Skeletal muscle tissue (tissue), 4 donors: ENCODE measurements around the gene DCLK3. TPM values are rescaled to one million over a fixed set of nuclear protein-coding genes. Genes with fewer than 3 reads are reported as not detected.

Experiments used
- H3K27ac ChIP-seq: one replicate; pipeline ENCODE4 v1.7.0; 2013; ENCODE audit warnings: mild to moderate bottlenecking, low read depth, low read length, inconsistent platforms
- H3K27me3 ChIP-seq, 3 donors: one replicate each; pipeline ENCODE4 v1.7.0; 2013; ENCODE audit warnings: low read length in 3 of 3; ENCODE audit not compliant: control insufficient read depth in 3 of 3, insufficient read depth in 3 of 3
- H3K36me3 ChIP-seq, 3 donors: one replicate each; pipeline ENCODE4 v1.7.0; 2013; ENCODE audit warnings: low read length in 3 of 3; ENCODE audit not compliant: control insufficient read depth in 3 of 3, insufficient read depth in 3 of 3
- H3K4me1 ChIP-seq, 3 donors: one replicate each; pipeline ENCODE4 v1.7.0; 2013; ENCODE audit warnings: low read length in 3 of 3, mild to moderate bottlenecking in 3 of 3; ENCODE audit not compliant: control insufficient read depth in 3 of 3, insufficient read depth in 3 of 3
- H3K4me3 ChIP-seq, 3 donors: one replicate each; pipeline ENCODE4 v1.7.0; 2013; ENCODE audit warnings: low read length in 3 of 3
- H3K9ac ChIP-seq, 3 donors: one replicate each; pipeline ENCODE4 v1.7.0; 2013; ENCODE audit warnings: low read length in 3 of 3, mild to moderate bottlenecking in 3 of 3, moderate library complexity in 2 of 3, low read depth in 1 of 3
- H3K9me3 ChIP-seq, 3 donors: one replicate each; pipeline ENCODE4 v1.7.0; 2013; ENCODE audit warnings: low read length in 3 of 3; ENCODE audit not compliant: control insufficient read depth in 3 of 3
- total RNA-seq: library from RNA; depleted of rRNA; stranded (reverse); fragments of >200 nt; gene quantifications from one replicate; pipeline ENCODE4 v1.2.3, GENCODE V29; 2014
- donor health status: Osteomylitis.

DCLK3 gene, protein sequence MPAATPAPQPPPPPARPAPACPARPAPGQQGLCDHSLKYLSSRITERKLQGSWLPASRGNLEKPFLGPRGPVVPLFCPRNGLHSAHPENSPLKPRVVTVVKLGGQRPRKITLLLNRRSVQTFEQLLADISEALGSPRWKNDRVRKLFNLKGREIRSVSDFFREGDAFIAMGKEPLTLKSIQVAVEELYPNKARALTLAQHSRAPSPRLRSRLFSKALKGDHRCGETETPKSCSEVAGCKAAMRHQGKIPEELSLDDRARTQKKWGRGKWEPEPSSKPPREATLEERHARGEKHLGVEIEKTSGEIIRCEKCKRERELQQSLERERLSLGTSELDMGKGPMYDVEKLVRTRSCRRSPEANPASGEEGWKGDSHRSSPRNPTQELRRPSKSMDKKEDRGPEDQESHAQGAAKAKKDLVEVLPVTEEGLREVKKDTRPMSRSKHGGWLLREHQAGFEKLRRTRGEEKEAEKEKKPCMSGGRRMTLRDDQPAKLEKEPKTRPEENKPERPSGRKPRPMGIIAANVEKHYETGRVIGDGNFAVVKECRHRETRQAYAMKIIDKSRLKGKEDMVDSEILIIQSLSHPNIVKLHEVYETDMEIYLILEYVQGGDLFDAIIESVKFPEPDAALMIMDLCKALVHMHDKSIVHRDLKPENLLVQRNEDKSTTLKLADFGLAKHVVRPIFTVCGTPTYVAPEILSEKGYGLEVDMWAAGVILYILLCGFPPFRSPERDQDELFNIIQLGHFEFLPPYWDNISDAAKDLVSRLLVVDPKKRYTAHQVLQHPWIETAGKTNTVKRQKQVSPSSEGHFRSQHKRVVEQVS
- 2.6 TPM for total RNA-seq

DNA sequence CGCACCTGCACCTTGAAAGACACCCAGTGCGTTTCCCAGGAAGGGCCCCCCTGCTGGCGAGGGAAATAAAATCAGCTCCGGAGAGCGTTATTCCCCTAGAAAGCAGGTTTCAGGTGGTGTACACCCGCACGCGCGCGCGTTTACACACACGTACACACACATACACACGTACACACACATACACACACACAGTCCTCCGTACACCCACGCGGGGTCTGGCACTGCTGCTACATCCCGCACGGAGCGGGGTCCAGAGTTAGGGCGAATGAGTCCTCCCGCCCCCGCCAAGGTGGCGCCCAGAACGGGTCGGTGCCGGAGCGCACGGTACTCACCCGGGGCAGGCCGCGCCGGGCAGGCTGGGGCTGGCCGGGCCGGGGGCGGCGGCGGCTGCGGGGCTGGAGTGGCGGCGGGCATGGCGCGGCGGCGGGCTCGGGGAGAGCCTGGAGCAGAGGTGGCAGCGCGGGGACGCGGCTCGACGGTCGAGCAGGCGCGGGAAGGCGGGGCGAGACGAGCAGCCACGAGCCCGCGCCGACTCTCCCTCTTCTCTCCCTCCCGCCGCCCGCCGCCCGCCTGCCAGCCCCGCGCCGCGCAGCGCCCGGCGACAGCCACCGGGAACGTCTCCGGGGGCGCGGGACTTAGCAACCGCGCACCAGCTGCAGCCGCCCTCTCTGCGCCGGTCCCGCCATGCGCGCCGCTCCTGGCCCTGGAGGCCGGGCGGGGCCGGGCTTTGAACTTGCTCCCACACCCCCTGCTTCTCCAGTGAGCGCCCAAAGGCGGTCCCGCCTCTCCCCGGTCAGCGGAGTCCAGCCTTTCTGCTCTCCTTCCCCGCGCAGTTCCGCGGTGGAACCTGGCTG is at the start of gene DCLK3:
Gene DCLK3, minus strand, starts transcription at position 704 of the 854 bp plus-strand sequence. Its CDS starts 290 bp downstream, at position 414.
- peaks cover 20 to 25% (median 22%) of the 10 kb centered on the region in 3 donors for H3K27me3 ChIP-seq
- no peaks in the 10 kb centered on the region for H3K9me3 ChIP-seq
- no peak within 1 kb of the TSS for H3K27ac ChIP-seq

DNA sequence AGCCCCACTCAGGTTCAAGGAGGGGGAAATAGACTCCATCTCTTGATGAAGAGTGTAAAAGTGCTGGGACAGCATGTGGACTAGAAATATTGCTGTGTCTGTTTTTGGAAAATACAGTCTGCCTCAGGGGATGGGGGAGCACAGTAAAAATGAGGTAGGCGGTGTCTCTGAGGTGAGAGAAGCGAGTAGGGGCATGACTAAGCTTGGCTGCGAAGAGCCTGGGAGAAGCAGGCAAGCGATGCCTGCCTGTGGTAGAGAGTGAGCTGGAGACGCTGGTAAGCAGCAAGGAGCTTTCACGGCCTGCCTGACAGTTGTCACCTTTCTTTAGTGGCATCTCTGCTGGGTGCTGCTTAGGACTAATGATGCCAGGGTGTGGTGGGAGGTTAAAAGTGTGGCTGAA is 49.0 kb upstream of the DCLK3 start:
- no peak overlapping the region for H3K9ac ChIP-seq
- no peak overlapping the region for H3K27ac ChIP-seq
- H3K4me1 ChIP-seq = no peaks in the 10 kb centered on the region
- no peak overlapping the region for H3K4me3 ChIP-seq
- H3K9me3 ChIP-seq = peaks cover 0 to 2% (median 0%) of the 10 kb centered on the region in 3 donors
- H3K27me3 ChIP-seq = no peaks in the 10 kb centered on the region
- H3K36me3 ChIP-seq = no peaks in the 10 kb centered on the region

More for the DNA sequence above, at the start of gene DCLK3:
- Histone ChIP-seq H3K9ac (peak within 1 kb of the TSS in 1 of 3 donors; percentile 45), H3K36me3 (no peaks in the 10 kb centered on the region), H3K4me1 (no peaks in the 10 kb centered on the region), H3K4me3 (peak within 1 kb of the TSS; percentile 31 to 60 (median 40))

DNA sequence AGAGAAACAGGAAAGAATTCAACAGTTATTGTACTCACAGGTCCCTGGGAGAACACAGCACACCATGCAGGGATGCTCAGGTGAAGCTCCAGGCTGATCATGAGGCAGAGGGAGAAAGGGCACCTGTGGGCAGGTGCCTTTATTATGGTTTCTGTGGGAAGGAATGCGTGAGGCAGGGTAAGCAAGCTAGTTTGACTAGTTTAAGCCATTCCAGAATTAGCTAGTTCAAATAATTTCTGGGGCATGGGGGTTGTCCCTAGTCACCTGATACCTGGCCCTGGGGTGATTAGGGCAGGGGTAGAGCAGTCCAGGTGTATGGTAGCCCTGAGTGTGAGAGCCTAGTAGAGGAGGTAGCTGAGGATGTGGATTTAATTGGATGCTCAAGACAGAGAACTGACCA is 47.9 kb upstream of the DCLK3 start:
- Histone ChIP-seq H3K4me3 (no peak overlapping the region), H3K27me3 (no peaks in the 10 kb centered on the region), H3K27ac (no peak overlapping the region), H3K9me3 (peaks cover 0 to 2% (median 0%) of the 10 kb centered on the region in 3 donors), H3K4me1 (no peaks in the 10 kb centered on the region), H3K36me3 (no peaks in the 10 kb centered on the region), H3K9ac (no peak overlapping the region)

DNA sequence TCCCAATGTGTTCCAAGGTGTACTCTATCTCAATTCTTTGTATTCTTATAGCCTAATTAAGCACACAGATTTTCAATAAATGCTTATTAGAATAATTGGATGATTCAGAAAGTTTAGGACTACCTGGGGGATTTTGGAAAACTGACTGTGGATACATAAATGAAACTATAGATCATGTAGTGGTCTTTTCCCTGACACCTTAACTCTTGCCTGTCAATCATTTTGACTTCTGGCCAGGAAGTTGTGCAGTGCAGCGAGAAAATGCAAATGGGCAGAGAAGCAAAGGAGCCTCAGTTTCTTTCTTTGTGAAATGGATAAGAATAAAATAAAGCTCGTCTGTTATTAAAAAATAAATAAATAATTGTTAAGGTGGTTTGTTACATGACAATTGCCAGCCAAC is 47.4 kb upstream of the DCLK3 start:
- Histone ChIP-seq H3K9ac (no peak overlapping the region), H3K27ac (no peak overlapping the region), H3K36me3 (no peaks in the 10 kb centered on the region), H3K9me3 (peaks cover 0 to 2% (median 0%) of the 10 kb centered on the region in 3 donors), H3K4me1 (no peaks in the 10 kb centered on the region), H3K4me3 (no peak overlapping the region), H3K27me3 (no peaks in the 10 kb centered on the region)

DNA sequence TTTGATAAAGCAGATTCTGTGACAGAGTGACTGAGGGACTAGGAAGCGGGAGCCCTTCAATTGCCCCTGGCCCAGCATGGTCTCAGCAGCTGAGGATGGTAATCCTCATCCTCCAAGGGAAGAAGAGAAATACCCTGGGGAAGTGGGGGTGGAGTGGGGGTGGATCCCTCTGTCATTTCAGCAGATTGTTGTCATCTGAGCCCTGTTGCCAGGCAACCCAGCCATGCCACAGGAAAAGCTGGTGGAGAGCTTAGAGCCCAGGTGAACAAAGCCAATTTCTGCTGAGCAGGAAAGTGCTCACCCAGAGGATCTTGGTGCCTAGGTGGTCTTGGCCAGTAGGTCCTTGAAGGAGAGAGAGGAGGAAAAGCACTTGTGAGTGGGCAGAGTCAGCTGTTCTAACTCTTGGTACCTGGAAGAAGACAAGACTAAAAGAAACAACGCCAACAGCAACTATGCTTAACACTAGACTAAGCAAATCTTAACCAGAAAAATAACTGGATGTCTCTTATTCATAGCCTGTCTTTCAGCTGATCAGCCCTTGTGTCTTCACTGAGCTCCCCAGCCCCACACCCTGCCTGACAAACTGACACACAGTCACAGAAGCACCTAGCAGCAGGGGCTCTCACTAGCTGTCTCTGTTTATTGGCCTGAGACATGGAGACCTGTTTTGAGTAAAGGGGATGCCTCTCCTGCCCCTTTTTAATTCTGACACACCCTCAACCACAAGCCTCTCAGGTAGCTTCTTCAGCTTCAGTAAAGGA is 40.1 kb upstream of the DCLK3 start:
- H3K9ac ChIP-seq = no peak overlapping the region
- no peaks in the 10 kb centered on the region for H3K36me3 ChIP-seq
- H3K27ac ChIP-seq = no peak overlapping the region
- peaks cover 0 to 3% (median 0%) of the 10 kb centered on the region in 3 donors for H3K9me3 ChIP-seq
- H3K4me3 ChIP-seq = no peak overlapping the region
- peaks cover 0 to 2% (median 0%) of the 10 kb centered on the region in 3 donors for H3K27me3 ChIP-seq
- H3K4me1 ChIP-seq = no peaks in the 10 kb centered on the region

DNA sequence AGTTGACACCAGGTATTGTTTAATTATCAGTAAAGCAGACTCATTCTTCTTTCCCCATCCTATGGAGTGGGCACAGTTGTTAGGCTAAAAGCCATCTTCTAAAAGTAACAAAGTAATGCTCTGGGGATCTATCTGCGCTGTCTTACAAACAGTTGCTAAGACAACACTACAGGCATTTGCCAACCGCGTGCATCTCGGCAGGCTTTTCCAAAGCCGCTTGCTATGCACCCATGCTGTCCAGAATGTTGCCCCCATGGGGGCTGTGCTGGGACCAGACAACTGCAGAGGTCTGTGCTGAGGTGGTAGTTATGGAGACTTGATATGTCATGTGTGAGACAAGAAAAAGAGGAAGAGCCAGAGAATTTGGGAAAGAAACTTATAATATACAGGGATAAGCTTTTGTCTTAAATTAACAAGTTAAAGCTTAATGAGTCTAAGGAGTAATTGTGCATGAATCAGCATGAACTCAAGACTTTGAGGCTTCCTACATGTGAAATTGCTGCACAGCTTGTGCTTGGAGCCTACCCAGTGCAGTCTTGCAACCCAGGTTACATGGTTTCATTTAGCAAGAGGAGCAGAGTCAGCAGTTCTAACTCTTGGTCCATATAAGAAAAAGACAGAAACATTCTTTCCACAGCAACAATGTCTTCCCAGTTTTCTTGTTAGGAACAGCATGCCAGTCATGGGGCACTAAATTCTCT is 38.9 kb upstream of the DCLK3 start:
- Histone ChIP-seq H3K36me3 (no peaks in the 10 kb centered on the region), H3K9me3 (peaks cover 0 to 3% (median 0%) of the 10 kb centered on the region in 3 donors)

DNA sequence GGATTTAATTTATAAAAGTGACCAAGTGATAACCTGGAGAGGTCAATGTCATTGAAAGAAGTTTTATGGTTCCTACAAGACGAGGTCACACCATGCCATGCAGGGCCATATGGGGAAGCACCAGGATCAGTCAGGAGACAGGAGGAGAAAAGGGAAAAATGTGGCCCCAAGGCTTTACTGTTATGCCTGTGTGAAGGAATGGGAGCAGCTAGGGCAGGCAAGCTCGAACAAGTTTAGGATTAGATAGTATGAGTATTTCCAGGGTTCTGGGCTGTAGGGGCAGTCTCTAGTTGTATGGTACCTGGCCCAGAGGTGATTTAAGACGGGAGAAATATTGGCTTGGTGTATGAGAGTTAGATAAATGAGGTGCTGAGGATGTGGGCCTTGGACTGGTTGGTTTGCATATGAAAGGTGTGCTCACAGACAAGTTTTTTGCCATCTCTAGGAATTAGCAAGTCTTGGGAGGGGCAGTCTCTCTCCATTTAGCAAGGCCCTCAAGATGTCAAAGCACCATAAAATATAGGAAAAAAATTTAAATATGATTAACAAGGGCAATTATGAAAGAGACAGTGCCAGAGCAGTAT is 36.3 kb upstream of the DCLK3 start:
- Histone ChIP-seq H3K9ac (no peak overlapping the region), H3K36me3 (no peaks in the 10 kb centered on the region), H3K27ac (no peak overlapping the region), H3K9me3 (peaks cover 0 to 3% (median 0%) of the 10 kb centered on the region in 3 donors), H3K4me1 (no peaks in the 10 kb centered on the region), H3K27me3 (peaks cover 0 to 2% (median 0%) of the 10 kb centered on the region in 3 donors), H3K4me3 (no peak overlapping the region)

More for the DNA sequence above, 38.9 kb upstream of the DCLK3 start:
- Histone ChIP-seq H3K4me3 (no peak overlapping the region), H3K9ac (no peak overlapping the region), H3K4me1 (no peaks in the 10 kb centered on the region), H3K27ac (no peak overlapping the region), H3K27me3 (peaks cover 0 to 2% (median 0%) of the 10 kb centered on the region in 3 donors)

DNA sequence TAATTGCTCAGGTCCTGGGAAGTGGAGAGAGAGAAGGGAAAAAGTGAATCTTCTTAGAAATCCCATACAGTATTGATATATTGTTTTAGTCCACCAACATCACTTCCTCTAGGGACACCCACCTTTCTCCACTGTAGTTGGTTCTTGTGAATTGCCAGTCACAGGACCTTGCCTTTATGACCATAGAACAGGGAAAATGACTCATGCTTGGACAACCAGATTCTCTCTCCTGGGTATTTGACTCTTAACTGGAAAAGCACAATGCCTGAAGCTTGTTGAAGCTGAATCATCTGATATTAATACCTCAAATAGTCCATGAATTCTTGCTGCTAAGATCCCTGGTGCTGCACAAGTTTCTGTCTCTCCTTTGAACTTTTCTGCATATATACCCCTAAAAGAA is 32.5 kb upstream of the DCLK3 start:
- H3K4me1 ChIP-seq = no peaks in the 10 kb centered on the region
- no peak overlapping the region for H3K27ac ChIP-seq
- no peak overlapping the region for H3K4me3 ChIP-seq
- no peaks in the 10 kb centered on the region for H3K36me3 ChIP-seq
- H3K9me3 ChIP-seq = no peaks in the 10 kb centered on the region
- no peak overlapping the region for H3K9ac ChIP-seq
- H3K27me3 ChIP-seq = no peaks in the 10 kb centered on the region
